ENCODE data around the gene SET.

SET gene

GRCh38 chr9:128713941-128714573 lies 25.0 kb downstream of the SET start:
- DNase-seq = no peak

GRCh38 chr9:128714586-128715435 lies 25.8 kb downstream of the SET start:
- no peak for DNase-seq

- DNase-seq = no peak
These were observed 26.4 kb downstream of the SET start for GRCh38 chr9:128715436-128715750.

GRCh38 chr9:128716581-128717254 lies 27.7 kb downstream of the SET start:
- DNase-seq = no peak

GRCh38 chr9:128718047-128718446 lies 29.0 kb downstream of the SET start:
- DNase-seq = no peak

GRCh38 chr9:128718475-128718874 lies 29.5 kb downstream of the SET start:
- DNase-seq = no peak

- DNase-seq = no peak
These were observed 31.0 kb downstream of the SET start for GRCh38 chr9:128719919-128720605.

GRCh38 chr9:128720841-128721486 lies 31.9 kb downstream of the SET start:
- DNase-seq = no peak

- DNase-seq = no peak
These were observed 32.5 kb downstream of the SET start for GRCh38 chr9:128721487-128722010.

GRCh38 chr9:128722380-128723351 lies 33.6 kb downstream of the SET start:
- no peak for DNase-seq

GRCh38 chr9:128723352-128723865 lies 34.4 kb downstream of the SET start:
- DNase-seq = no peak

- DNase-seq = peak; percentile 97
These were observed 35.1 kb downstream of the SET start, which contains the start of gene ZDHHC12 for GRCh38 chr9:128723866-128724743. TSS of gene ZDHHC12 (minus strand) at chr9:128724127. CDS start at chr9:128724093, 34 bp downstream.

GRCh38 chr9:128724744-128725211 lies 35.8 kb downstream of the SET start:
- peak; percentile 73 for DNase-seq

- DNase-seq = no peak
These were observed 38.7 kb downstream of the SET start for GRCh38 chr9:128727640-128728248.

GRCh38 chr9:128728298-128728697 lies 39.3 kb downstream of the SET start:
- no peak for DNase-seq

GRCh38 chr9:128729302-128729701 lies 40.3 kb downstream of the SET start:
- DNase-seq = no peak

GRCh38 chr9:128729766-128730517 lies 40.9 kb downstream of the SET start:
- no peak for DNase-seq

GRCh38 chr9:128731093-128731492 lies 42.1 kb downstream of the SET start:
- no peak for DNase-seq

- DNase-seq = no peak
These were observed 42.7 kb downstream of the SET start for GRCh38 chr9:128731691-128732090.
